Smooth muscle cell of the brain vasculature (primary cell): ENCODE results near the gene PRDX6.
A peak's percentile ranks its signal among the peaks of the same experiment; 100 is the strongest.
"Not testable (repeated sequence)": the region's sequence is repeated elsewhere in the genome, so short reads cannot be mapped to it uniquely, and the experiment has no call there.

Source experiments
- DNase-seq: peaks from one replicate; pipeline ENCODE4 v3.0.0-alpha.2; 2012; ENCODE audit warnings: low read depth, low spot score

The PRDX6 gene

GRCh38 chr1:173477286-173478093 is at the start of gene PRDX6:
Gene PRDX6 (plus strand): TSS chr1:173477335. CDS start chr1:173477398, 63 bp downstream.
- no peak for DNase-seq

GRCh38 chr1:173429471-173430402 is 47.4 kb upstream of the PRDX6 start:
- peak; percentile 86 for DNase-seq

- no peak for DNase-seq
Measured at GRCh38 chr1:173430677-173431303, 46.3 kb upstream of the PRDX6 start.

- peak; percentile 90 for DNase-seq
Measured at GRCh38 chr1:173431304-173432045, 45.7 kb upstream of the PRDX6 start.

- no peak for DNase-seq
Measured at GRCh38 chr1:173432331-173432730, 44.8 kb upstream of the PRDX6 start.

GRCh38 chr1:173433751-173434326 is 43.3 kb upstream of the PRDX6 start:
- DNase-seq, result no peak

GRCh38 chr1:173436841-173437428 is 40.2 kb upstream of the PRDX6 start:
- DNase-seq, result no peak

GRCh38 chr1:173438675-173439074 is 38.5 kb upstream of the PRDX6 start:
- DNase-seq, result no peak

GRCh38 chr1:173440430-173440829 is 36.7 kb upstream of the PRDX6 start:
- DNase-seq, result no peak

GRCh38 chr1:173444757-173445156 is 32.4 kb upstream of the PRDX6 start:
- DNase-seq, result no peak

GRCh38 chr1:173445164-173445563 is 32.0 kb upstream of the PRDX6 start:
- DNase-seq, result no peak

- no peak for DNase-seq
Measured at GRCh38 chr1:173445656-173446055, 31.5 kb upstream of the PRDX6 start.

GRCh38 chr1:173447224-173447623 is 29.9 kb upstream of the PRDX6 start:
- no peak for DNase-seq

- DNase-seq, result no peak
Measured at GRCh38 chr1:173448945-173449344, 28.2 kb upstream of the PRDX6 start.

- DNase-seq, result no peak
Measured at GRCh38 chr1:173451981-173452380, 25.2 kb upstream of the PRDX6 start.

GRCh38 chr1:173453982-173454381 is 23.2 kb upstream of the PRDX6 start:
- DNase-seq, result no peak

- no peak for DNase-seq
Measured at GRCh38 chr1:173454966-173455524, 22.1 kb upstream of the PRDX6 start.

- no peak for DNase-seq
Measured at GRCh38 chr1:173459885-173460284, 17.2 kb upstream of the PRDX6 start.

GRCh38 chr1:173462666-173463065 is 14.5 kb upstream of the PRDX6 start:
- DNase-seq, result not testable (repeated sequence)

- DNase-seq, result not testable (repeated sequence)
Measured at GRCh38 chr1:173464185-173464584, 12.9 kb upstream of the PRDX6 start.
